HG03135 (cell line): ENCODE results near the gene USP7.

ENCODE experiments used
- ATAC-seq: cut with Tn5 transposase; IDR thresholded peaks from one replicate; pipeline ENCODE4 v1.9.1; 2021; ENCODE audit warnings: mild to moderate bottlenecking, moderate library complexity; ENCODE audit not compliant: unreplicated experiment

Gene USP7

DNA sequence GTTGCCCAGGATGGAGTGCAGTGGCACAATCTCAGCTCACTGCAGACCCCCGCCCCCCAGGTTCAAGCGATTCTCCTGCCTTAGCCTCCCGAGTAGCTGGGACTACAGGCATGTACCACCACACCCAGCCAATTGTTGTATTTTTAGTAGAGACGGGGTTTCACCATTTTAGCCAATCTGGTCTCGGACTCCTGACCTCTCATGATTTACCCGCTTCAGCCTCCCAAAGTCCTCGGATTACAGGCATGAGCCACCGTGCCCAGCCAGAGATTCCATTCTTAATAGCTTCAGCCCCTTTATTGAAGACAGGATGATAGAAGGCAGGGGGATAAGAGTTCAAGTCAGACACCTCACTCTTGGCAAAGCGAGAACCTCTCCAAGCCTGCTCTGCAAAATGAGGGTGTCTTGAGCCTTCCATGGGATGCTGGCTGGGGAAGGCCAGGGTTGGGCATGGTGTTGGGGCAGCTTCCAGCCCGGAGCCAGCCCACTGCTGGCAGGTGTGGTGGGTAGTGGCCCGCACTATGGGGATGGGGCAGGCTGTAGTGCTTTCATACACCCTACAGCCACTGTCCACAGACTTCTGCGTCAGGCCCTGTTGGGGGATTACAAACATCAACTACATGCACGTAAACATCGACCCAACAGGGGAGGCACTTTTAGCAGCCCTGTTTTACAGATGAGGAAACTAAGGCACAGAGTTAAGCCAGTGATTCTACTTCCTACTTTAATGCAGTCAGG is 98.4 kb downstream of the USP7 start:
- no peak for ATAC-seq

DNA sequence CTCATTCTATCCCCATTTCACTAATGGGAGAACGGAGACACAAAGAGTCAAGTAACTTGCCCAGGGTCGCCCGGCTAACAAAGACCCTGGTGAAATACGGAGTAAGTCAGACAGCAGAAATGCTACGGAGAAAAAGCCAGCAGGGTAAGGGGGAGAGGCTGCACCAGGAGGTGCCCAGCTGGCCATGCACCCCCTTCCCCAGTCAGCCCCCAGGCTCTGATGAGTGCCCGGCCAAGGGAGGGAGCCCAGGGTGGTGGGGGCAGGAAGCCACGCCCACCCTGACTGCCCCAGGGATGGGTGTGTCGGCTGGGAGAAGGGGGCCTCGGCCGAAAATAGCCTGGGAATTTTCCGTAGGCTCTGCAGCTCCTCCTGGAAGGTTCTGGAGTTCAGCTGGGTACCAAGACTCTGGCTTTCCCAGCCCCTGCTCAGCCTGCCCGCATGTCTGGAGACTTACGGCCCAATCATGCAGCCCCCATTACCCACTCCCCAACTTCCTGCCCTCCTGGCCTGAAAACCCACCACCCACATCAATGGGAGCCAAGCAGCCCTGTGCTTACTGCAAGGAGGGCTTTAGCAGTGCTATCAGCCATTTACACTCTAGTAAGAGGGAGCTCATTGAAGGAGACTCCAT is 99.1 kb downstream of the USP7 start:
- no peak for ATAC-seq

DNA sequence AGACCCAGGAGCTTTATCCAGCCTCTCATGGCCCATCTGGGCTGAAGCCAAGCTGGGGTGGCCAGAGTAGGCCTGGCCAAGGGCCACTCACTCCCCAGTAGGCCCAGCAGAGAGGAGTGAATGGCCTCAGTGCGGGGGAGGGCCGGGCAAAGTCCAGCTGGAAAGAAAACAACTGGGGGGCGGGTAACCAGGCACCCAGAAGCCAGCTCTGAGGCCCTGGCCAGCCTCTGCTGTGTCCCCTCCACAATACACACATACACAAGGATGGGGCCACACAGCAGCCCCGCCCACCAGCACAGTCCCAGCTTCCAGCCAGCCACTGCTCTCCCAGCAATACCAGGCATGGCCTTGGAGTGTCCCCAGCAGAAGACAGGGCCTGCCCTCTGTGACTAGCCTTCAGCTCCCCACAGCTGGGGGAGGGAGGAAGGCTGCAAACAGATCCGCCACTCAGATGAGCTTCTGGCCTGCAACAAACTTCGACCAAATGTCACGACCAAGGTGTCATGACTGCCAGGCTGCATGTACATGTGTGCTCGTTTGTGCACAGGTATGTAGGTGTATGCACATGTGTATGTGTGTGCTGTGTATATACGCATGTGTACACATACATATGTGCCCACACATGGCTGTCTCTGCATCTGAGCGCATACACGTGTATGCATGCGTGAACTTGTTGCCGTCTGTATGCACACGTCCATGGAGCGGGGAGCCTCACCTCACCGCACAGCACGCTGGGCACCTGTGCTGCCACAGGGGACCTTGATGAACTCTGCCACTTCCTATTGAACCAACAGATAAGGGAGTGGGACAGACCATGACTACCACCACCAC is 99.9 kb downstream of the USP7 start:
- no peak for ATAC-seq

GRCh38 chr16:8862309-8863130 is 101.2 kb downstream of the USP7 start:
- no peak for ATAC-seq

DNA sequence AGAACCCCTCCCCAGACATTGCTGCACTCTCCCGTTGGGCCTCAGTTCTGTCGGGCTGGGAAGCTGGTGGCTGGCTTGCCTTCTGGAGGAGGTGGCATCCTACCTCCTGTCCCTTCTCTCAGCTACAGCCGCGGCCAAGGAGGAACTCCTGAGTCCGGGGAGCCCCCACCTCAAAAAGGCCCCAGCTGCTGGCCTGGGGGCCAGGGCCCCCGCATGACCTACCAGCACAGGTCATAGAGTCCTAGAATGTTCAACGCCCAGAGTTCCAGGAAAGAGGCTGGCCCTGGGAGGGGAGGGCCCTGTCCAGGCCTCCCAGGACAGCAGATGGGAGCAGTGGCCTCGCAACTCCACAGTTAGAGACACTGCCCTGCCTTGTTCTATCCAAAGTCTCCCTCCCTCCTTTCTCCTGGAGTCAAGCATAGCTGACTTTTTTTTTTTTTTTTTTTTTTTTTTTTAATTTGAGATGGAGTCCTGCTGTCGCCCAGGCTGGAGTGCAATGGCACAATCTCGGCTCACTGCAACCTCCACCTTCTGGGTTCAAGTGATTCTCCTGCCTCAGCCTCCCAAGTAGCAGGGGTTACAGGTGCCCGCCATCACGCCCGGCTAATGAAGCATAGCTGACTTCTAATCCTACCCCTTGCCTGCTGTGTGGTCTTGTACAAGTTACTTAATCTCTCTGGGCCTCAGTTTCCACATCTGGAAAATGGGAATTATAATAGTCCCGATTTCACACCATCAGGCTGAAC is 102.0 kb downstream of the USP7 start:
- no peak for ATAC-seq

DNA sequence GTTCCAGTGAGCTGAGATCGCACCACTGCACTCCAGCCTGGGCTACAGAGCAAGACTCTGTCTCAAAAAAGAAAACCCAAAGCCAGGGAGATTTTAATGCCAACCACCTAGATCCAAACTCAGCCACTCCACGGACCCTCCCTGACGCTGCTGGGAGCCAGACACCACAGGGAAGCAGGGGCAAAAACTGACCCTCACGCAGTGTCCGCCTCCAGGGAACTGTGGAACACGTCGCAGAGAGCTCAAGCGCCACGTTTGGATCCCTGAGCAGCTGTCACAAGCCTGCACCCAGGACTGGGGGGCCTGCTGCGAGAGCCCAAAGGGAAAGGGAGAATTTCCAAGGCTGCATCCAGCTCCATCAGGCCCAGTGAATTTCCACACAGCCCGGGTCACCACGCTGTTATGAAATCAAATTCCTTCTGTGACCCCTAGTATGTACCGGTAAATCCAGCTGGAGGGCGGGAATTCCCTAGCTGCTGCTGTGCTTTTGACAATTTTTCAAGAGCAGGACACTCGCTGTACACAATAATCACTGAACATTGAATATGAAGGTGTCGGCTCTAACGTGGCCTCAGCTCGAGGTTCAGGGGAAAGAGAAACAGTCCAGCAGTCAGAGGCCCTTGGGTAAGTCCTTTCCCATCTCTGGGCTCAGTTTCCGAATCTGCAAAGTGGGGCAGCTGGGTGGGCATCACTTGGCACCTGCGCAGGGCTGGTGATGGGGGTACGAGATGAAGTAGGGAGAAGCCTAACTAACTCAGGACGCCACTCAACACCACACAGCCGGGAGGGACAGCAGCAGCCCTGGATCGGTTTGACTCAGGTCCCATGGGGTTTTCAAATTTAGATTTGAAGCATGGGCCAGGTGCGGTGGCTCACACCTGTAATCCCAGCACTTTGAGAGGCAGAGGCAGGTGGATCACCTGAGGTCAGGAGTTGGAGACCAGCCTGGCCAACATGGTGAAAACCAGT is 103.5 kb downstream of the USP7 start:
- ATAC-seq, result no peak

DNA sequence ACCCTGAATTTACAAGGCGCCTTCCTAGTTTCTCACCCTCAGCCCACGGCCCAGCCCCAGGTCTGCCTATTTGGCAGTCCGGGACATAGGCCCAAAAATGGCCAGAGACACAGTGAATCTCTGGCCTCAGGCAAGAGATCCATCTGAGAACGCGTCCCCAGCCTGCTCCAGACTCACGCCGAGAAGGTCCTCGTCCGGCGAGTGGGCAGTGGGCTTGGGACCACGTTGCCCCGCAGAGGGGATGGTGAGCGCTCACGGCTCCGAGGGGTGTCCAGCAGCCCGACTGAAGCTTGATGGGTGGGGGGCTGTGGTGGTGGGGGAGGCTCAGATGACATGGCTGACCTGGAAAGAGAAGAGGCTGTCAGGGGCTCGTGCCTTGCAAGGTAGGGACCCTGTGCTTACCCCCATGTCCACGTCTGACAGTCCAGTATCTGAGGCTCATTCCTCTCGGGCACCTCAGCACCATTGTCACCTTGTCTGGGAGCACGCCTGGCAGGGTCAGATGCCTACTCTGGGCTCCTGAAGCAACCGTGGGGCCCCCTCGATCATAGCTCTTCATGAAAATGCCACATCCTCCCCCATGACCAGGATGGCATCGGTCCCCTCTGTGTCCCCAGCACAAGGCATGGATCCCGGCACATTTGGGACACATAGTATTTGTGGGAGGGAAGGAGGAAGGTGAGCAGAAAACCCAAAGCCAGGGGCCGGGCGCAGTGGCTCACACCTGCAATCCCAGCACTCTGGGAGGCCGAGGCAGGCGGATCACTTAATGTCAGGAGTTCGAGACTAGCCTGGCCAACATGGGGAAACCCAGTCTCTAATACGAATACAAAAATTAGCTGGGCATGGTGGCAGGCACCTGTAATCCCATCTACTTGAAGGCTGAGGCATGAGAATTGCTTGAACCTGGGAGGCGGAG is 104.5 kb downstream of the USP7 start:
- no peak for ATAC-seq

GRCh38 chr16:8855972-8856371 is 107.7 kb downstream of the USP7 start:
- no peak for ATAC-seq

- no peak for ATAC-seq
These were observed 108.5 kb downstream of the USP7 start for GRCh38 chr16:8855051-8855786.

- ATAC-seq, result no peak
These were observed 109.3 kb downstream of the USP7 start for GRCh38 chr16:8854298-8854948.

- ATAC-seq, result no peak
These were observed 110.1 kb downstream of the USP7 start for GRCh38 chr16:8853611-8854010.

DNA sequence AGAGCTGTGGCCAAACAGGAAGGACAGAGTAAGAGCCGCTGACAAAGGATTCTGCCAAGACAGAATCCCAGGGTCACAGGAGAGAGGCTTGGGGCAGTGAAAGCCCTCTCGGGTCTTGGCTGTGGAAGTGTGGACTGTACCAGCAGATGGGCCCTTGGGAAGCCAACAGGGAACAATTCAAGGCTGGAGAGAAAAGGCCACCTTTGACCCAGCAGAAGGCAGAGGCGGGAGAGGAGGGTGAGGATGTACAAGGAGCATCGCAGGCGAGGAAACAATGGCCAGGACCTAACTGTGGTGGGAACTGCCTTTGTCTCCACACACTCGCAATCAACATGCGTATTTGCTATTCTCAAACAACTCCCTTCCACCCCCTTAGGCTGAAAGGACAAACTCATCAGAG is 110.6 kb downstream of the USP7 start:
- no peak for ATAC-seq

DNA sequence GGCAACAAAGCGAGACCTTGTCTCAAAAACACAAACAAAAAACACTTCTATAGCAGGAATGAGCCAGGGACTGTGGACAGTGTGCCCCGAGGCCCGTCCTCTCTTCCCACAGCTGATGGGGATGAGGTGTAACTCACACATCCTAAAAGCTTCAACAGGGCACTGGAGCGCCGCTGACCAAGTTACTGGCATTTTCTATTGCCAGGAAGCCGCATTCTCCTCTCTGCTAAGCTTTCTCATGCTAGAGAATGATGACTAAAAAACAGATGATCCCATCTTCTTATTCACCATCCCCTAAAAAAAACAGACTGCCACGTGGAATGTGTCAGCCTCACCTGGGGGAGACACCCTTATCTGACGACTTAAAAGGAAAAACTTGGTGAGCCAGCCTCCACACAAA is 111.2 kb downstream of the USP7 start:
- ATAC-seq, result no peak

DNA sequence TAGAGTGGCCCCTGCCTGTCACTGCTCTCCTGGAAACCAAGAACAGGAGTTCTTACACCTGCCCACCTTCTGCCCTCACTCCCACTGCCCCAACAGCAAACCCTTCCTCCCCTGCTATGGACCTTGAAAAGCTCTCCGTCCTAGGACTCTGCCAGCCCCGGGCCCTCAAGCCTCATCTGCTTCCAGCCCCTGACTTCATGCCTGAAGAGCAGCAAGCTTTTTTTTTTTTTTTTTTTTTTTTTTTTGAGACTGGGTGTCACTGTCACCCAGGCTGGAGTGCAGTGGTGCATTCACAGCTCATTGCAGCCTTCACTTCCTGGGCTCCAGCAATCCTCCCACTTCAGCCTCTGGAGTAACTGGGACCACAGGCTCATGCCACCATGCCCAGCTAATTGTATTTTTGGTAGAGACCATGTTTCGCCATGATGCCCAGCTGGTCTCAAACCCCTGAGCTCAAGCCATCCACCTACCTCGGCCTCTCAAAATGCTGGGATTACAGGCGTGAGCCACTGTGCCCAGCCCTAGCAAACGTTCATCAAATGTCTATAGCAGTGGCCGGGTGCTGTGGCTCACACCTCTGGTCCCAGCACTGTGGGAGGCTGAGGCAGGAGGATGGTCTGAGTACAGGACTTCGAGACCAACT is 111.8 kb downstream of the USP7 start:
- no peak for ATAC-seq

- no peak for ATAC-seq
These were observed 113.3 kb downstream of the USP7 start for GRCh38 chr16:8850279-8850885.

DNA sequence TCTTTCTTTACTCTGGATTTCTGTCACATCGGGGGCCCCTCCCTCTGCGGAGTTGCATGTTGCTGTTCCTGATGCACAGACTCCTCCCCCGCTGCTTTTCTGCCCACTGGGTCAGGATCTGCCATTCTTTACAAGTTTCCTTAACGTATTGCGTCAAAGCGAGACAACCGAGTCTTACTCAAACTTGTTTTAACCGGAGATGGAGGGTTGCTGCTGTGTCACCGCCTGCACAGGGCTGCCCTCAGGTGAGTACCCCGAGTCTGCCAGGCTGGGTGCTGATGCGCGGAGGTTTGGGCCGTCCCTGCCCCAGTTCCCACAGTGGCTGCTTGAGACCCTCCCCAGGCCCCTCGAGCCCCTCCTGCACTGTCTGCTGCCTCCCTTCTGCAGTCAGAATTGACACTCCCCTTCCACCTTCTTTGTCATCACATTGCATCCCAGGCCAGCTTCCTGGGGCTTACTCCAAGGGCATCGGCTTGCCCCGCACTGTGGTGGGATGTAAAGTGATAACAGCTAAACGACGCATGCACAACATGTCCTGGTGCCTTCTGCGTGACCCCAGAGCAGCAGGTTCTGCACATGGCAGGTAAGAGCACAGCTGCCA is 114.2 kb downstream of the USP7 start:
- ATAC-seq, result no peak
